HS-5 (cell line): Measurements from ENCODE around the gene CD300C.
"Not testable (repeated sequence)": the region's sequence is repeated elsewhere in the genome, so short reads cannot be mapped to it uniquely, and the experiment has no call there.

Experiments used
- DNase-seq: peaks from one replicate; pipeline ENCODE4 v3.0.0-alpha.2; 2012; ENCODE audit warnings: low read depth

The CD300C gene

DNA sequence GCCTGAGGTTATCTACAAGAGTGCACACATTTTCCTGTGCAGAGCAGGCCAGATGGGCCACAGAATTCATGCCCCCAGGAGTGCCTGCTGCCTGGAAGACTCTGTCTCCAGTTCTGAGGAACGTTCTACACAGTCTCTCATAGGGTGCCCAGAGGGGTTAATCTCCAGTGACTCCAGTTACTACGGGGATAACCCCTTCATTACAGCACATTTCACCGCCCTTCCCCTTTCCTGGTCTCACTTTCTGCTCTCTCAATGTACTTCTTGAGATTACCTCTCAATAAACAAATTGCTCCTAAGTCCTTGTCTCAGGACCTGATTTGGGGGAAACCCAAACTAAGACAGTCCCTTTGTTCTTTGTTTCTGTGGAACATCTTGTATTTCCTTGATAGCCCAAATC lies 15.7 kb upstream of the CD300C start:
- DNase-seq = no peak

DNA sequence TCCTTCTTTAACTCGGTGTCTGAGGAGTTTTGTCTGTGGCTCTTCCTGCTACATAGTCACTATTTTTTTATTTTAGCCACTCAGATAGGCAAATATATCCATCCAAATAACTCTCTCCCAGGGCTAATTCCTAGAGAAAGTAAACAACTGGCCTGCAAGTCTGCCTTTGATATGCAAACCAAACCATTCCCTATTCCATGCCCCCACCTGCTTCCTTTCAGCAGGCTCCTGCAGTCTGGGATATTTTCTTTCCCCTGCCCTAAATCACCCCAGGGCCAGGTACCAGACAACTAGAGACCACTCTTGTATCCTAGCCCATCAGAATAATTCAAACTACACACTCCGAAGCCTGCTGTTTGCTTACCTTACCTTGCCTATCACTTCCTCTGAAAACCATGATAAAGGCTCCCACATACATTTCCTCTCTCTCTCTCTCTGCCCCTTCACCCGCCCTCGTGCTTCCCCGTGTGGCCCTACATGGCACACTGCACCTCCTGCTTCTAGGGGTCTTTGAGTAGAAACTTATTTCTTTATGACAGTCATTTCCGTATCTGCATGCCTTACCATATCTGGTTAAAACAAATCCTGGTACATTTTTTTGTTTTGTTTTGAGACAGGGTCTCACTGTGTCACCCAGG lies 13.1 kb upstream of the CD300C start:
- no peak for DNase-seq

DNA sequence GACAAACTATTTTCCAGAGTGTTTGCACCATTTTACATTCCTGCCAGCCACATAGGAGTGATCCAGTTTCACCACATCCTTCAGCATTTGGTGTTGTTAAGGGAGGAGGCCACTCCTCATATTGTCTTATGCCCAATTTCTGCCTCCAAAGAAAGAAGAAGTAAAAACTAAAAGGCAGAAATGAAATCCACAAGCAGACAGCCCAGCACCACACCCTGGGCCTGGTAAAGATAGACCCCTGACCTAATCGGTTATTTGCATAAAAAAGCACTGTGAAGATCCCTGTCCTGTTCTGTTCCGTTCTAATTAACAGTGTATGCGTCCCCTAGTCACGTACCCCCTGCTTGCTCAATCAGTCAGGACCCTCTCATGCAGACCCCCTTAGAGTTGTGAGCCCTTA lies 12.5 kb upstream of the CD300C start:
- DNase-seq = not testable (repeated sequence)

DNA sequence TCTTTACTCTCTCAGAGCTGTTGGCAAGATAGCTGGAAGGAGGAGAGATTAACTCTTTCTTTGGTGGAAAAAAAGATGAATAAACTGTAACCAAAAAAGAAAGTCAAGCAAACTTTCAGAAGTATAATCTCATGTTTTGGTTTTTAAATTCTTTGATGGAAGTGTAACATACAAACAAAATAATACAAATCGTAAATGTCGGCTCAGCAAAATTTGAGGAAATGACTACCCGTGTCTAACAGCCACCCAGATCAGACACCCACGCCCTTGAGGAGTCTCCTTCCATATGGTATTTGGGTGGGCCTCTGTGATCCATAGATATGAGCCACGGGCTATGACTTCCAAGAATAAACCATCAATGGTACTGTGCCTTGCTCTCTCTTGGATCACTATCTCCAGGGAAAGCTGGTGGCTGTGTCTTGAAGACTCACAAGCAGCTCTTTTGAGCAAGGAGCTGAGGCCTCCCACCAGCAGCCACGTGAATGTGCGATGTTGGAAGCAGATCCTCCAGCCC lies 9.6 kb upstream of the CD300C start:
- no peak for DNase-seq

DNA sequence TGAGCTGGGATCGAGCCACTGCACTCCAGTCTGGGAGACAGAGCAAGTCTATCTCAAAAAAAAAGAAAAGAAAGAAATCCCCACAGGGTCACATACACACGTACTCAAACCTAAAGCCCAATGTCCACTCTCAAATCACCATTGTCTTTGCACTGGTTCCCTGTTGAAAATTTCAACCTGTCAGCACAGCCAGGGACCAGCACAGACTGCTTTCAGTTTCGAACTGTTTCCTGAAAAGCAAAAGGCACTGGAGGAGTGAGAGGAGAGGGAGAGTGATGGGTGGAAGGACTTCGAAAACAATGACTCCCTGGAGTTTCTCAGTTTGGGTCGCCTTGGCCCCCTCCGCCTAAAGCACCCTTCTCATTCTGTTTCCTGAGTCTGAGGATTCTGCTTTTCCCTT lies 9.0 kb upstream of the CD300C start:
- no peak for DNase-seq

DNA sequence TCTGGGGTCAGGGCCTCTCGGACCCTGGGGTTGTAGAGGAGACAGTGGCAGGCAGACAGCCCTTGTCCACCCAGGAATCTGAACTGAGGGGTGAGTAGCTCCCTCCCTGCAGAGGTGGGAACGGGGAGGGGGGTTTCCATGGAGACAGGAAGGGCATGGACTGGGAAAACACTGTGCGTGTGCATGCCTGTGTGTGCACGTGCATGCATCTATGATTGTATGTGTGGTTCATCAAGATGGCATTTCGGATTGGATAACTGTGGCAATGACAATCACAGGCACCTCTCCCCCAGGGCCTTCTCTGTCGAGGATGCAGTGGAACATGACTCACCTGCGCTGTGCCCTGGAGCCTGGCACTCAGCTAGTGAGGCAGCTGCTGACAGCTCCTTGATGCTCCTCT lies 6.1 kb upstream of the CD300C start:
- DNase-seq = no peak

DNA sequence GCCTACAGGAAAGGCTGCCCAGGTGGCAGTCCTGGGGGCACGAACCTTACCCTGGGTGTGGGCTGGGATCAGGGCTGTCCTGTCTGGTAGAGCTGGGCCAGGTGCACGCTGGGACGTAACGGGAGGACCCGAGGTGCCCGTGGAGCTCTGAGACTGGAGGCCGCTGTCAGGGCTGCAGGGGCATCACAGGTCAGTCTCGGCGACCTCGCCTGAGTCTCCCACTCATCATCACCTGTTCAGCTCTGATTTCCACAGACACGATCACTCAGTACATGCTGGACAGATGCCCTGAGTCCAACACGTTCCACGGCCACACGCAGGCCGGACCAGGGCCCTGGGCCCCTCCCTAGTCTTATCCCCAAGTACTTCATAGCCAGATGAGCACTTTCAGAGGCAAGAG lies 4.7 kb upstream of the CD300C start:
- no peak for DNase-seq

DNA sequence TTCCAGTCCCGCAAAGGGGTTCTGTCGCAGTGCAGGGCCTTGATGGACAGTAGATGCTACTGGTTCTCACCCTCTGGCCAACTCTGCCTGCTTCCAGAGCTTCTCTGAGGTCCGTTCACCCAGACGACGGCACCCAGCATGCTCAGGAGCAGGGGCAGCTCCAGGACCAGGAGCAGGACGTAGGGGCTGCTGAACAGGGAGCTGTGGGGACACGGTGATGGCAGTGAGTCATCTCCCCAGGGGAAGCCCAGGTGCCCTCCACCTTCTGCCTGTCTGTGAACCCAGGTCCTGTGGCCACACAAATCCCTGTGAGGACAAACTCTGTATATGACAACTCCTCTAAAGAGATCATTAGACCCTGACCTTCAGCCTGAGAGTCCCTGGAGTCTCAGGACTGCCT lies 3.4 kb upstream of the CD300C start:
- DNase-seq = no peak

DNA sequence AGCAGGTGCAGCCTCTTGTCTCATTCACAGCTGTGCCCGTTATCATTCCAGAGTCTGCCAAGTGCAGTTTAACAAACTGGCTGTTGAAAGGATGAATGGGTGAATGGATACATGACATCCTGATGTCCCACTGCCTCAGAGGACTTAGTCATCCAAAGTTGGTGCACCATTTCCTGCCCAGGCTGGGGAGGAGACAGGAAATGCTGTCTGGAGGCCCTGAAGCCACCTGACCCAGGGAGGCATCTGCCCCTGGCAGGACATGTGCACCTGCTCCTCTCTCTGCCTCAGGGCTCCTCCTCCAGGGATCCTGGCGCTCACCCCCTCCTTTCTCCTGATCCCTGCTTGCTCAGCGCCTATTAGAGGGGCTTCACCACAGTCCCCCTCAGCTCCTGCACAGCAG lies 1.8 kb upstream of the CD300C start:
- DNase-seq = no peak

DNA sequence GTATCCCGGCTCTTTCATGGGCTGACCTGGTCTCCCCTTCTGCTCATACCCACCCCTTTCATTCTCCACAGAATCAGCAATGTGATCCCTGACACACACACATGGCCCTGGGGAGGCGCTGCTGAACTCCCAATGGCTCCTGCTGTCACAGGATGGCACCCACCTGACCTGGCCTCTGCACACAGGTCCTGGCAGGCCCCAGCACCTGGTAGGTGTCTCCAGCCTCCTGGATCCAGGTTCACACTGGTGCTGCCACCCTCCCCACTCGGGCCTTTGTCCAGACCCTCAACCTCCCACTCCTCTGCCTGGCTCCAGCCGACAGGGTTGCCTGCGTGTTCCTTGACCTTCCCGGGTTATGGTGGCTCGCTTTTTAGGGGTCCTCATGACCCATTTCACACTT lies 1.3 kb upstream of the CD300C start:
- no peak for DNase-seq

DNA sequence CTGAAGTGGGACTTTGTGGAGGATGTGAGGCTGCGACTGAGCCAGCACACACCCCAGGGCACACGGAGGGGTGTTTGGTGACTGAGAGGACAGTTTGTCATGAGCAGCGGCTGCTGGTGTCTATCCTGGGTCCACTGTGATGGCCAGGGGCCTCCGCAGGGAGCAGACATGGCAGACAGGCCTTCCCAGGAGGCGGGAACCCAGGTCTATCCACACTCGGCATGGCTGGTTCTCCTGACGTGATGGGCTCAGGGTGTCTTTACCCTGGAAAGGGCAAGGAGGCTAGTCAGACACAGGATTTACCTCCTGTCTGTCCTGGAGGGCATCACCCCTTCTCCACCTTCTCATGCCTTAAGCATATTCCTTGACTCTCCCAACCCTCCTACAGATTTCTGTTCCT lies 671 bp upstream of the CD300C start:
- DNase-seq = no peak

DNA sequence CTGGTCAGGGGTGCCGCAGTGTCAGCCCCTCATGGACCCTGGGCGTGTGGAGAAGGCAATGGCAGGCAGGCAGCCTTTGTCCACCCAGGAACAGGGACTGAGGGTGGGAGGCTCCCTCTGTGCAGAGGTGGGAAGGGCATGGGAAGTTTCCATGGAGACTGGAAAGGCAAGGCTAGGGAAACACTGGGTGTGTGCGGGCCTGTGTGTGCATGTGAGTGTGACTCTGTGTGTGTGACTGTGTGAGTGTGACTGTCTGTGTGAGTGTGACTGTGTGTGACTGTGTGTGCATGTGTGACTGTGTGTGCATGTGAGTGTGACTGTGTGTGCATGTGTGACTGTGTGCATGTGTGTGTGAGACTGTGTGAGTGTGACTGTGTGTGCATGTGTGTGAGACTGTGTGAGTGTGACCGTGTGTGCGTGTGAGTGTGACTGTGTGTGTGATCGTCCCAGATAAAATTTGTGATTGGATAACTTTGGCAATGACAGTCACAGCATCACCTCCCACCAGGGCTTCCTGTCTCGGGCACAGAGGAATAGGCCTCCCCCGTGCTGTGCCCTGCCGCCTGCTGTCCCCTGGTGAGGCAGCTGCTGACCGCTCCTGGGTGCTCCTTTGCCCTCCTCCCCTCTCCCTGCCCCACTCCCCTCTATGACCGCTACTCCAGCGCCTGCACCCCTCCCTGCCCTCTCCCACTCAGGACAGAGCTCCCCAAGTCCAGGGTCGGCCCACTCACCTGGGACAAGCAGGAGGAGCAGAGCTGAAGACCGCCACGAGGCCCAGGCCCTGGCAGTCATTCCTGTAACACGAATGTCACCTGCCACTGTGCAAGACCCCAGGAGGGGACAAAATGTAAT lies 698 bp downstream of the CD300C start:
- DNase-seq = no peak

DNA sequence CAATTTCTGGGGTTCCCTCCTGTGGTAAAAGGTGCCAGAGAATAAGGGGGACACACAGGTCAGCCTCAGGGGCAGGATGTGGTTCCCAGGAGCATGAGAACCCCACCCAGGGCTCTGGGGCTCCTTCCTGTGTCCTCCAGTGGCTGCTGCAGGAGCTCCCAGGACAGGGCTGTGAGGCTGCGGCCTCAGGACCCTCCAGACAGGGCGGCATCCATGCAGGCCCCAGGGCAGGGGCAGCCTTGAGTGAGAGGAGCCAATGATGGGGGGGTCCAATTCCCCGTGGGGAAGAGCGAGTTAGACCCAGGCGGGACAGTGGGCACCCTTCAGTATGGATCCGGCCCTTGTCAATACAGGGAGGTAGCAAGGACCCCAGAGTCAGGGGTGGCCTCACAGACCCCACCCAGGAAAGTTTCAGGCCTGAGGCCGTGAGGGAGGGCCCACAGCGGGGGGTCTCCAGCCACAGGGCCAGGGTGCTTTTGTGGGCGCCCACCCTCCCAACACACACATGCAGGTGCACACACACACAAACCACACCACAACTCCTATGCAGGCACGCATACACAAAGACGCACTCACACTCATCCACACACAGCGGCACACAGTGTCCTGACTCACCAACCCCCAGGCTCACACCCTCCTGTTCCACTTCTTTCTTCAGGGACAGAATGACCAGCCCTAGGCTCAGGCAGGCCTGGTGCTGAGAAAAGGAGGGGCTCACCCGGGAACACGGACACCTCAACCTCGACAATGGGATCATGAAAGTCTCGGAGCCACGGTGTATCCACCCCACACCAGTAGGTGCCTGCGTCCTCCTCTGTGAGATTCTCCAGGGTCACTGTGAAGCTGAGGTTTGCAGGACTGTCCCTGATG lies 1.8 kb downstream of the CD300C start:
- no peak for DNase-seq

DNA sequence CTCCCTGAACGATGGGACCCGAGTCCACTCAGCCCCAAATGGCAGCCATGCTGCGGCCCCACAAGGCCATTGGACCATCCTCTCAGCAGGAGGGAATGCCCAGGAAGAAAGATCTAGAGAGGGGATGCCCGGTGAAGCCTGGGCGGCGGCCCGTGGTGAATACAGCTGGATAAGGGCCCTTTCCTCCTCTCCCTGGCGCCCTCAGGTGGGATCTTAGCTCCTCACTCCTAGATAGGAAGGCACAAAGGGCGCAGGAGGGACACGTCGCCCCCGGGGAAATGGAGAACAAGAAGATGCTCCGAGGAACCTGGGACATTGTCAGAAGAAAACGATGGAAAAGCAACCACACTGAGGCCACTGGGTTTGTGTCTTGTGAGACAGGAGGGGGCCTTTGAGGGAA lies 2.5 kb downstream of the CD300C start:
- no peak for DNase-seq

DNA sequence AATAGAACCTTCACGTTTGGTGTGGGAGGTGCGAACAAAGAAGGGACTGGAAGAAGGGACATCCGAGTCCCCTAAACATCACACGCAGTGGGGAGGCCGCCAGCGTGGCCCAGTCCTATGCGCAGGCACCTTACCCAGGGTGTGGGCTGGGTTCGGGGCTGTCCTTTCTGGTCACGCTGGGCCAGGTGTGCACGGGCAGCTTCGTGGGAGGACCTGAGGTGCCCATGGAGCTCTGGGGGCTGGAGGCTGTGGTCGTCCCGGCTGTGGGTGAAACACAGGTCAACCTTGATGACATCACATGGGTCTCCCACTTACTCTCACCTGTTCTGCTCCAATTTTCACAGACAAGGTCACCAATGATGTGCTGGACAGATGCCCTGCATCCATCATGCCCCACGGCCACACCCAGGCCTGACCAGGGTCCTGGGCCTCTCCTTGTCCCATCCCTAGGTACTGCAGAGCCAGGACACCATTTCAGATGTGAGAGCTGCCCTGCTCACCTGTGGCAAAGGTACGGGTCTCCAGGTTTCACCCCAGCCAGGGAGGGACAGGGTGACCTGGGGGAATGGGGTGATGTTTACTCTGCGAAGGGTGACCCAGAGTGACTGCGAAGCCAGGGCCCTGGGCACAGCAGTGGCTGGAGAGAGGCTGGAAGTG lies 3.1 kb downstream of the CD300C start:
- DNase-seq = no peak

DNA sequence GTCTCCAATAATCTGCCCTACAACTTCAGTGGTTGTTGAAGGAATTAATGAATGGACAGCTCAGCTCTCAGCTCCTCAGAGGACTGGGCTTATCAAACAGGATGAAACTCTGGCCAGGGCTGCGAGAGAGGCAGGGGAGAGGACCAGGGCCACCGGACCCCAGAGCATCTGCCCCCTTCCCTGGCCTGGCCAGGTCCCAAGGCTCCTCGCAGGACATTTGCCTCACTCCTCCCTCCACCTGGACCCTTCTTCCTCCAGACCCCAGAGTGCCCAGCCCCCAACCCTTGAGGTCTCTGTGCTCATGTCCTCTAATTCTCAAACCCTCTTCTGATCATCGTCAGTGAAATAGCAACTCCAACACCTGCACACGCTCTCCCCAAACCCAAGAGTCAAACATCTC lies 3.7 kb downstream of the CD300C start:
- DNase-seq = no peak

DNA sequence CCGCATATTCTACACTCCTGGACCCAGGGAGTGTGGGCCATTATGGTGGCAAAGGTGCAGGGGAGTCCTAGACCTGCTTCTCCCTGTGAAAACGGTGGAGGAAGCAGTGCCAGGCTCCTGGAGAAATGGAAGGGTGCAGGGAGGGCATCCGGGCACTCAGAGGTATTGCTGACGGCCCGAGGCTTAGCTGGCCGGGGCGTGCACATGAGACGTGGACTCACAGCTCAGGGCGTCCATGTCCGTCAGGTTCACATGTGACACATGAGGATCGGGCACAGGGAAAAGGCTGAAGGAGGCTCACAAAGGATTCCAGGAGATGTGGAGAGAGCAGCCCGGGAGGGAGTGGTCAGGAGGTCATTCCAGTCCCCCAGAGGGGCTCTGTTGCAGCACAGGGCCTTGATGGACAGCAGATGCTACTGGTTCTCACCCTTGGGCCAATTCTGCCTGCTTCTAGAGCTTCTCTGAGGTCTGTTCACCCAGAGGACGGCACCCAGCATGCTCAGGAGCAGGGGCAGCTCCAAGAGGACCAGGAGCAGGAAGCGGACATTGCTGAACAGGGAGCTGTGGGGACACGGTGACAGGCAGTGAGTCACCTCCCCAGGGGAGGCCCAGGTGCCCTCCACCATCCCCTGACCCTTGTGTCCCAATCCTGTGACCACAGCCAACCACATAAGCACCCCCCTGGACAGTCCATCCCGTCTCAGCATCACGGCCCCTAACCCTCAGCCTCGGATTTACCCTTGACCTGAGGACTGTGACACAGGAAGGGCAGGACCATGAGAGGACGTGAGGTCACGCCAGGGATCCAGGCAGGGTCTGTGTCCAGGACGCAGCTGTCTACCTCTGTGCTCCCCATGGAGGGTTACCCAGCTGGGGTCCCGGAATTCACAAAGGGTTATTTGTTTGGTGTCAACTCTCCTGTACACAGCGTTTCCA lies 4.5 kb downstream of the CD300C start:
- no peak for DNase-seq

DNA sequence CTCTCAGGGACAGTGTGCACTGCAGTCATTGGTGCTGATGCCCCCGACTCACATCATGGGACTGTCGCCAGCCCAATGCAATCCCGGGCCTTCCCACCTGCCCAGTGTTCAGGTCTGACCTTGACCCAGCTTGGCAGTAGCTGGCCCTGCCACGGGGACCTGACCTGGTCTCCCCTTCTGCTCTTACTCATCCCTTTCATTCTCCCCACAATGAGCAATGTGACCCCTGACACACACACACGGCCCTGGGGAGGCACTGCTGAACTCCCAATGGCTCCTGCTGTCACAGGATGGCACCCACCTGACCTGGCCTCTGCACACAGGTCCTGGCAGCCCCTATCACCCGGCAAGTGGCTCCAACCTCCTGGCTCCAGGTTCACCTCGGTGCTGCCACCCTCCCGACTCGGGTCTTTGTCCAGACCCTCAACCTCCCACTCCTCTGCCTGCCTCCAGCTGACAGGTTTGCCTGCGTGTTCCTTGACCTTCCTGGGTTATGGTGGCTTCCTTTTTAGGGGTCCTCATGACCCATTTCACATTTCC lies 6.6 kb downstream of the CD300C start:
- no peak for DNase-seq

DNA sequence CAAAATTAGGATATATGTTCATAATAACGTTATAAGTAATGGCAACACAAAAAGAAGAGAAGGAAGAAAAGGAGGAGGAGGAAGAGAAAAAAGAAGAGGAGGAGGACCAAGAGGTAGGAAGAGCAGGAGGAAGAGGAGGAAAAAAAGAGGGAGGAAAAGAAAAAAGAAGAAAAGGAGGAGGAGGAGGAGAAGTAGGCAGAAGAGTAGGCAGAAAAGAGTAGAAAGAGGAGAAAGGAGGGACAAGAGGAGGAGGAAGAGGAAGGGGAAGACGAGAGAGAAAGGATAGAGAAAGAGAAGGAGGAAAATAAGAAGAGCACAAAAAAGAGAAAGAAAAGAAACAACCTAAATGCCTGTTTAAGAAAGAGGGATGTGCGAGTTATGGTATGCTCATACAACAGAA lies 9.0 kb downstream of the CD300C start:
- no peak for DNase-seq

DNA sequence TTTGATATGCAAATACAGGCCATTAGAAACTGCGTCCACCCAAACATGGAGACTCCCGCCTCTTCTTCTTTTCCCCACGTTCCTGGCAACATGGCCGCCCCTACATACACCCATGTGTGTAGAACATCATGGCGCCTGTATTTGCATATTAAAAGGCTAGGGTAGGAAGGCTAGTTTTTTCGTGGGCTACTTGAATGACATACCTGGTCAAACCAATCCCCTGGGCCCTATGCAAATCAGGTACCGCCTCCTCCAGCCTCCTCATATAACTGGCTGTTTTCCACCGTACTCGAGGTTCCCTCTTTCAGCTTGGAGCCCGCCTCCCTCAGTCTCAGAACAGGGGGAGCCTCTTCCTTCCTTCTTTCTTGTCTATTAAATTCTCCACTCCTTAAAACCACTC lies 13.8 kb downstream of the CD300C start:
- DNase-seq = no peak
